Effector CD8-positive, alpha-beta T cell (primary cell): ENCODE measurements around the gene KIR2DL1.
"Not testable (repeated sequence)": the region's sequence is repeated elsewhere in the genome, so short reads cannot be mapped to it uniquely, and the experiment has no call there.

ENCODE experiments used
- DNase-seq: peaks from one replicate; lab custom pipeline; 2025; lab: John Stamatoyannopoulos, UW

Gene KIR2DL1

GRCh38 chr19:54771018-54771960 is 1.7 kb downstream of the KIR2DL1 start:
- not testable (repeated sequence) for DNase-seq

- DNase-seq = not testable (repeated sequence)
Observed at GRCh38 chr19:54772666-54773065, 3.1 kb downstream of the KIR2DL1 start.

GRCh38 chr19:54775095-54775815 is 5.7 kb downstream of the KIR2DL1 start:
- DNase-seq = not testable (repeated sequence)

- not testable (repeated sequence) for DNase-seq
Observed at GRCh38 chr19:54775830-54776229, 6.2 kb downstream of the KIR2DL1 start.

- DNase-seq = not testable (repeated sequence)
Observed at GRCh38 chr19:54777851-54778250, 8.3 kb downstream of the KIR2DL1 start.

- DNase-seq = not testable (repeated sequence)
Observed at GRCh38 chr19:54778896-54779295, 9.3 kb downstream of the KIR2DL1 start.

- not testable (repeated sequence) for DNase-seq
Observed at GRCh38 chr19:54782916-54783315, 13.3 kb downstream of the KIR2DL1 start.

- not testable (repeated sequence) for DNase-seq
Observed at GRCh38 chr19:54786091-54786723, 16.6 kb downstream of the KIR2DL1 start.

- not testable (repeated sequence) for DNase-seq
Observed at GRCh38 chr19:54788154-54788553, 18.6 kb downstream of the KIR2DL1 start.

GRCh38 chr19:54790711-54791110 is 21.1 kb downstream of the KIR2DL1 start:
- no peak for DNase-seq

GRCh38 chr19:54791476-54791875 is 21.9 kb downstream of the KIR2DL1 start:
- no peak for DNase-seq

- DNase-seq = no peak
Observed at GRCh38 chr19:54792814-54793213, 23.2 kb downstream of the KIR2DL1 start.

- no peak for DNase-seq
Observed at GRCh38 chr19:54795758-54796157, 26.2 kb downstream of the KIR2DL1 start.

GRCh38 chr19:54803410-54803809 is 33.8 kb downstream of the KIR2DL1 start, which contains the start of gene KIR2DL4:
Gene KIR2DL4, plus strand, starts transcription at chr19:54803610. Its CDS starts 42 bp downstream, at chr19:54803652.
- no peak for DNase-seq

- no peak for DNase-seq
Observed at GRCh38 chr19:54804101-54804500, 34.5 kb downstream of the KIR2DL1 start.

- DNase-seq = no peak
Observed at GRCh38 chr19:54804571-54804970, 35.0 kb downstream of the KIR2DL1 start.

GRCh38 chr19:54805665-54806515 is 36.3 kb downstream of the KIR2DL1 start:
- no peak for DNase-seq

GRCh38 chr19:54806516-54806838 is 36.9 kb downstream of the KIR2DL1 start:
- DNase-seq = no peak

GRCh38 chr19:54814571-54814970 is 45.0 kb downstream of the KIR2DL1 start:
- DNase-seq = not testable (repeated sequence)

GRCh38 chr19:54816251-54816650 is 46.7 kb downstream of the KIR2DL1 start, which contains the start of gene KIR3DL1:
Gene KIR3DL1, plus strand, starts transcription at chr19:54816468.
- not testable (repeated sequence) for DNase-seq
